Endodermal cell (in vitro differentiated cells): Measurements from ENCODE around the gene AGXT2. TPM values are rescaled to one million over a fixed set of nuclear protein-coding genes. Genes with fewer than 3 reads are reported as not detected.

Experiments
- DNase-seq: peaks from one replicate; pipeline ENCODE4 v3.0.0-alpha.2; 2017
- H3K27ac ChIP-seq: 2 replicates; pipeline ENCODE4 v1.5.1; 2013; ENCODE audit warnings: mild to moderate bottlenecking, low read depth, low read length, moderate library complexity
- H3K27me3 ChIP-seq: 2 replicates; pipeline ENCODE4 v1.6.1; 2013; ENCODE audit warnings: mild to moderate bottlenecking, low read length, moderate library complexity; ENCODE audit not compliant: insufficient read depth, control insufficient read depth, poor library complexity, severe bottlenecking
- H3K36me3 ChIP-seq: 2 replicates; pipeline ENCODE4 v1.7.0; 2013; ENCODE audit warnings: mild to moderate bottlenecking, low read length, moderate library complexity; ENCODE audit not compliant: control insufficient read depth, insufficient read depth
- H3K4me1 ChIP-seq: one replicate; pipeline ENCODE4 v1.7.0; 2013; ENCODE audit warnings: low read length; ENCODE audit not compliant: control insufficient read depth, insufficient read depth
- H3K4me3 ChIP-seq: 2 replicates; pipeline ENCODE4 v1.5.1; 2013; ENCODE audit warnings: mild to moderate bottlenecking, low read length, moderate library complexity
- H3K9ac ChIP-seq: 2 replicates; pipeline ENCODE4 v1.6.1; 2013; ENCODE audit warnings: mild to moderate bottlenecking, low read length, moderate library complexity; ENCODE audit not compliant: poor library complexity, severe bottlenecking; ENCODE audit errors: extremely low read depth
- H3K9me3 ChIP-seq: 2 replicates; pipeline ENCODE4 v1.6.1; 2013; ENCODE audit warnings: mild to moderate bottlenecking, low read length, moderate library complexity; ENCODE audit not compliant: control insufficient read depth
- H3K27ac Mint-ChIP-seq: 2 replicates; pipeline ENCODE4 v1.8.0; 2020; ENCODE audit warnings: mixed read lengths
- H3K27me3 Mint-ChIP-seq: 2 replicates; pipeline ENCODE4 v1.8.0; 2021; ENCODE audit warnings: mild to moderate bottlenecking, mixed read lengths; ENCODE audit not compliant: insufficient read depth
- H3K36me3 Mint-ChIP-seq: 2 replicates; pipeline ENCODE4 v1.8.0; 2020; ENCODE audit warnings: low read depth, mixed read lengths
- H3K4me1 Mint-ChIP-seq: 2 replicates; pipeline ENCODE4 v1.8.0; 2020; ENCODE audit warnings: mixed read lengths
- H3K4me3 Mint-ChIP-seq: 2 replicates; pipeline ENCODE4 v1.8.0; 2020; ENCODE audit warnings: mild to moderate bottlenecking, moderate library complexity, mixed read lengths
- H3K9me3 Mint-ChIP-seq: 2 replicates; pipeline ENCODE4 v1.8.0; 2020; ENCODE audit warnings: mild to moderate bottlenecking, mixed read lengths
- WGBS, 2 experiments: methylation state at CpG; one replicate each; pipeline versions ENCODE4 v1.1.5 to v1.1.7; 2013; ENCODE audit warnings: missing lambda C conversion rate in 2 of 2, mixed read lengths in 1 of 2; ENCODE audit not compliant: insufficient coverage in 1 of 2, insufficient read length in 1 of 2; 5-methylcytosine and 5-hydroxymethylcytosine counted together
- total RNA-seq, 2 donors: library from RNA; stranded (reverse); fragmentation: NEBNext Ultra II Directional in 1 of 2; extraction: Animal tissue kit (Norgen Biotek cat#: 25700) in 1 of 2; gene quantifications; 2 replicates in 1 of 2; 3 replicates in 1 of 2; pipeline ENCODE4 v1.2.1, GENCODE V29; 2021
- TF ChIP-seq, protein P1 (sequence below): fragments of 200-600 bp; sonication (generic); conservative IDR thresholded peaks from 2 replicates; pipeline ENCODE4 v1.5.0; 2021; ENCODE audit warnings: antibody characterized with exemption, mild to moderate bottlenecking

The AGXT2 gene
- total RNA-seq, 2 donors from 2014 or later = not detected

GRCh38 chr5:34968258-34968657 is 79.5 kb downstream of the AGXT2 start:
- Mint-ChIP-seq H3K4me3 (no peak overlapping the region), H3K36me3 (peaks cover 20% of the 10 kb centered on the region), H3K9me3 (peaks cover 16% of the 10 kb centered on the region), H3K27ac (no peak overlapping the region), H3K27me3 (no peaks in the 10 kb centered on the region), H3K4me1 (peaks cover 15% of the 10 kb centered on the region)
- Histone ChIP-seq H3K4me3 (no peak overlapping the region), H3K9ac (no peak overlapping the region), H3K9me3 (peaks cover 24% of the 10 kb centered on the region), H3K36me3 (no peaks in the 10 kb centered on the region), H3K4me1 (peaks cover 4% of the 10 kb centered on the region), H3K27ac (no peak overlapping the region), H3K27me3 (no peaks in the 10 kb centered on the region)
- TF ChIP-seq, protein P1, sequence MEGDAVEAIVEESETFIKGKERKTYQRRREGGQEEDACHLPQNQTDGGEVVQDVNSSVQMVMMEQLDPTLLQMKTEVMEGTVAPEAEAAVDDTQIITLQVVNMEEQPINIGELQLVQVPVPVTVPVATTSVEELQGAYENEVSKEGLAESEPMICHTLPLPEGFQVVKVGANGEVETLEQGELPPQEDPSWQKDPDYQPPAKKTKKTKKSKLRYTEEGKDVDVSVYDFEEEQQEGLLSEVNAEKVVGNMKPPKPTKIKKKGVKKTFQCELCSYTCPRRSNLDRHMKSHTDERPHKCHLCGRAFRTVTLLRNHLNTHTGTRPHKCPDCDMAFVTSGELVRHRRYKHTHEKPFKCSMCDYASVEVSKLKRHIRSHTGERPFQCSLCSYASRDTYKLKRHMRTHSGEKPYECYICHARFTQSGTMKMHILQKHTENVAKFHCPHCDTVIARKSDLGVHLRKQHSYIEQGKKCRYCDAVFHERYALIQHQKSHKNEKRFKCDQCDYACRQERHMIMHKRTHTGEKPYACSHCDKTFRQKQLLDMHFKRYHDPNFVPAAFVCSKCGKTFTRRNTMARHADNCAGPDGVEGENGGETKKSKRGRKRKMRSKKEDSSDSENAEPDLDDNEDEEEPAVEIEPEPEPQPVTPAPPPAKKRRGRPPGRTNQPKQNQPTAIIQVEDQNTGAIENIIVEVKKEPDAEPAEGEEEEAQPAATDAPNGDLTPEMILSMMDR = no peak
- no peak for DNase-seq
- 84 to 100% methylated on average over 1 to 2 of the region's 2 CpGs for WGBS, 2 experiments

DNA sequence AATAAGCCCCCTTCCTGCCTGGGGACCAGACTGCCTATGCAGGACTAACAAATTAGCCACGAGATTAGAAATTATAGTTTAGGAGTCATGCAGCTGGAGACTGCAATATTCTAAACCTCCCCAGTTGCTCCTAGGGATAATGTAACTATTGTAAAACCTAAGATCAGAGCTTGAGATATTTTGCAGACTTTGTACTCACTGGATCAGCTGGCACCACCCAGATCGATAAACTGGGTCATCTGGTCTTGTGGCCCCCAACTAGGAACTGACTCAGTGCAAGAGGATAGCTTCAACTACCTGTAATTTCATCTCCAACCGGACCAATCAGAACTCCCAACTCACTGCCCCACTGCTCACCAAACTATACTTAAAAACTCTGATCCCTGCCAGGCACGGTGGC is 80.2 kb downstream of the AGXT2 start:
- Mint-ChIP-seq H3K27me3 (no peaks in the 10 kb centered on the region), H3K36me3 (peaks cover 20% of the 10 kb centered on the region), H3K27ac (no peak overlapping the region), H3K9me3 (peaks cover 16% of the 10 kb centered on the region), H3K4me3 (no peak overlapping the region), H3K4me1 (peaks cover 15% of the 10 kb centered on the region)
- peaks cover 24% of the 10 kb centered on the region for H3K9me3 ChIP-seq
- H3K27ac ChIP-seq = no peak overlapping the region
- no peak overlapping the region for H3K4me3 ChIP-seq
- no peak overlapping the region for H3K9ac ChIP-seq
- TF ChIP-seq, protein P1 = no peak
- H3K27me3 ChIP-seq = no peaks in the 10 kb centered on the region
- 86 to 91% methylated on average over 2 to 4 of the region's 4 CpGs for WGBS, 2 experiments
- DNase-seq = no peak
- H3K36me3 ChIP-seq = no peaks in the 10 kb centered on the region
- peaks cover 4% of the 10 kb centered on the region for H3K4me1 ChIP-seq

DNA sequence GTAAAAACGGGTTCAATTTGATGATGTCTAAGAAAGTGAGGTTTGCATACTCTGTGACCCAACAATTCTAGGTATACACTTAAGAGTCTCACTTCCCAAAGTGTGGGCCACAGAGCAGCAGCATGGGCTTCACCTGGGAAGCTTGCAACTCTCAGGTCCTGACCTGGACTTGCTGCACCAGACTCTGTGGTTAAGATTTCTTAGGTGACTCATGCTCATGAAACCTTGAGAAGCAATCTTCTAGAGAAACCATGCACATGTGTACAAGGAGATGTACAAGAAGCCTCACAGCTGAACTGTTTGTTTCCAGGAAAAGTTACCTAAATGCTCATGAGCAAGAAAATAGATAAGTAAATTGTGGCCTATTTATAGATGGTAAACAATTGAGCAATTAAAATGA is 88.4 kb downstream of the AGXT2 start:
- Histone ChIP-seq H3K36me3 (peaks cover 34% of the 10 kb centered on the region), H3K9ac (no peak overlapping the region), H3K27me3 (no peaks in the 10 kb centered on the region), H3K4me3 (no peak overlapping the region), H3K27ac (no peak overlapping the region), H3K4me1 (no peaks in the 10 kb centered on the region), H3K9me3 (no peaks in the 10 kb centered on the region)
- Mint-ChIP-seq H3K27me3 (no peaks in the 10 kb centered on the region), H3K36me3 (peaks cover 18% of the 10 kb centered on the region), H3K27ac (no peak overlapping the region), H3K9me3 (no peaks in the 10 kb centered on the region), H3K4me3 (no peak overlapping the region), H3K4me1 (no peaks in the 10 kb centered on the region)
- no peak for DNase-seq
- TF ChIP-seq, protein P1 = no peak
- 96 to 100% methylated on average over 1 of the region's 1 CpG for WGBS, 2 experiments
